MM.1S (cell line): ENCODE data around the gene UBAC2.

ENCODE experiments used
- DNase-seq: peaks from one replicate; pipeline ENCODE4 v3.0.0-alpha.2; 2015
- H2AFZ ChIP-seq: fragments of 300-600 bp; sonication (generic); 2 replicates; pipeline ENCODE4 v1.6.0; 2016; ENCODE audit warnings: antibody characterized with exemption, low read length
- H3F3A ChIP-seq: fragments of 300-600 bp; sonication (generic); 2 replicates; pipeline ENCODE4 v1.6.1; 2016; ENCODE audit warnings: mild to moderate bottlenecking, antibody characterized with exemption, low read length, moderate library complexity, mixed read lengths; ENCODE audit not compliant: insufficient read depth
- H3K27ac ChIP-seq: fragments of 300-600 bp; sonication (generic); 2 replicates; pipeline ENCODE4 v1.5.1; 2016; ENCODE audit warnings: mild to moderate bottlenecking, low read length
- H3K27me3 ChIP-seq: fragments of 300-600 bp; sonication (generic); replicated peaks from 2 replicates; pipeline ENCODE4 v1.6.0; 2016; ENCODE audit warnings: low read length; ENCODE audit not compliant: insufficient read depth
- H3K36me3 ChIP-seq: fragments of 300-600 bp; sonication (generic); replicated peaks from 2 replicates; pipeline ENCODE4 v1.6.1; 2016; ENCODE audit warnings: mild to moderate bottlenecking, low read length, mixed read lengths; ENCODE audit not compliant: insufficient read depth
- H3K4me1 ChIP-seq: fragments of 300-600 bp; sonication (generic); 2 replicates; pipeline ENCODE4 v1.6.1; 2016; ENCODE audit warnings: low read length, mixed read lengths
- H3K4me2 ChIP-seq: fragments of 300-600 bp; sonication (generic); 2 replicates; pipeline ENCODE4 v1.6.0; 2016; ENCODE audit warnings: low read depth, low read length
- H3K4me3 ChIP-seq: fragments of 300-600 bp; sonication (generic); 2 replicates; pipeline ENCODE4 v1.5.1; 2016; ENCODE audit warnings: low read length, mixed read lengths
- H3K79me2 ChIP-seq: fragments of 300-600 bp; sonication (generic); 2 replicates; pipeline ENCODE4 v1.6.1; 2016; ENCODE audit warnings: mixed run types, low read length, mixed read lengths
- H3K9ac ChIP-seq: fragments of 300-600 bp; sonication (generic); 2 replicates; pipeline ENCODE4 v1.6.1; 2016; ENCODE audit warnings: low read length, mixed read lengths
- H3K9me2 ChIP-seq: fragments of 300-600 bp; sonication (generic); replicated peaks from 2 replicates; pipeline ENCODE4 v1.6.1; 2016; ENCODE audit warnings: mild to moderate bottlenecking, low read length, mixed read lengths; ENCODE audit not compliant: insufficient read depth
- H3K9me3 ChIP-seq: fragments of 300-600 bp; sonication (generic); replicated peaks from 2 replicates; pipeline ENCODE4 v1.6.1; 2016; ENCODE audit warnings: mild to moderate bottlenecking, low read length, mixed read lengths; ENCODE audit not compliant: insufficient read depth
- H4K20me1 ChIP-seq: fragments of 300-600 bp; sonication (generic); 2 replicates; pipeline ENCODE4 v1.6.1; 2016; ENCODE audit warnings: mild to moderate bottlenecking, low read length, moderate library complexity, mixed read lengths; ENCODE audit not compliant: insufficient read depth
- CTCF ChIP-seq: fragments of 300-600 bp; sonication (generic); IDR thresholded peaks from 2 replicates; pipeline ENCODE4 v1.5.1; 2016; ENCODE audit warnings: antibody characterized with exemption, low read length, mixed read lengths
- EZH2 ChIP-seq: fragments of 300-600 bp; sonication (generic); optimal IDR thresholded peaks from 2 replicates; pipeline ENCODE3; 2017; ENCODE audit warnings: low read depth, mild to moderate bottlenecking, antibody characterized with exemption, low read length, mixed read lengths
- EZH2phosphoT487 ChIP-seq: fragments of 300-600 bp; sonication (generic); IDR thresholded peaks from 2 replicates; pipeline ENCODE4 v1.6.1; 2018; ENCODE audit warnings: antibody characterized with exemption, low read length

Gene UBAC2

GRCh38 chr13:99159331-99160061, 41.2 kb upstream of the UBAC2 start:
- Histone ChIP-seq H3K4me1 (no peaks in the 10 kb centered on the region), H3K9me3 (no peaks in the 10 kb centered on the region), H3K4me3 (no peak overlapping the region), H3K9me2 (no peaks in the 10 kb centered on the region), H3K27ac (no peak overlapping the region), H3F3A (no peaks in the 10 kb centered on the region), H3K27me3 (0 out of 2 replicates have a peak, but pooled peaks cover 4% of the 10 kb centered on the region), H3K36me3 (no peaks in the 10 kb centered on the region), H2AFZ (no peak overlapping the region), H3K79me2 (no peaks in the 10 kb centered on the region), H3K4me2 (no peak overlapping the region), H4K20me1 (no peaks in the 10 kb centered on the region), H3K9ac (no peak overlapping the region)
- DNase-seq: no peak
- TF ChIP-seq EZH2phosphoT487 (no peak), EZH2 (no peak), CTCF (no peak)

GRCh38 chr13:99160415-99160814, 40.2 kb upstream of the UBAC2 start:
- H3K4me3 ChIP-seq: no peak overlapping the region
- H3F3A ChIP-seq: no peaks in the 10 kb centered on the region
- 0 out of 2 replicates have a peak, but pooled peaks cover 4% of the 10 kb centered on the region for H3K27me3 ChIP-seq
- DNase-seq: no peak
- no peak overlapping the region for H3K27ac ChIP-seq
- no peak for TF ChIP-seq EZH2phosphoT487
- no peak for TF ChIP-seq CTCF
- no peak for TF ChIP-seq EZH2
- H2AFZ ChIP-seq: no peak overlapping the region
- H3K9me2 ChIP-seq: no peaks in the 10 kb centered on the region
- no peaks in the 10 kb centered on the region for H3K79me2 ChIP-seq
- no peak overlapping the region for H3K4me2 ChIP-seq
- H3K9ac ChIP-seq: no peak overlapping the region
- no peaks in the 10 kb centered on the region for H3K36me3 ChIP-seq
- H3K9me3 ChIP-seq: no peaks in the 10 kb centered on the region
- no peaks in the 10 kb centered on the region for H4K20me1 ChIP-seq
- no peaks in the 10 kb centered on the region for H3K4me1 ChIP-seq

GRCh38 chr13:99161512-99161911, 39.1 kb upstream of the UBAC2 start:
- no peaks in the 10 kb centered on the region for H4K20me1 ChIP-seq
- H3K9ac ChIP-seq: no peak overlapping the region
- H3K4me1 ChIP-seq: no peaks in the 10 kb centered on the region
- no peak overlapping the region for H2AFZ ChIP-seq
- no peaks in the 10 kb centered on the region for H3K36me3 ChIP-seq
- H3F3A ChIP-seq: no peaks in the 10 kb centered on the region
- 0 out of 2 replicates have a peak, but pooled peaks cover 4% of the 10 kb centered on the region for H3K27me3 ChIP-seq
- H3K4me3 ChIP-seq: no peak overlapping the region
- H3K9me2 ChIP-seq: no peaks in the 10 kb centered on the region
- H3K79me2 ChIP-seq: no peaks in the 10 kb centered on the region
- H3K4me2 ChIP-seq: no peak overlapping the region
- no peak for DNase-seq
- no peak for TF ChIP-seq EZH2phosphoT487
- TF ChIP-seq EZH2: no peak
- no peak for TF ChIP-seq CTCF
- H3K27ac ChIP-seq: no peak overlapping the region
- no peaks in the 10 kb centered on the region for H3K9me3 ChIP-seq
